ENCODE data around the gene CAMK1D. TPM values are rescaled to one million over a fixed set of nuclear protein-coding genes. Genes with fewer than 3 reads are reported as not detected.
"Not testable (repeated sequence)": the region's sequence is repeated elsewhere in the genome, so short reads cannot be mapped to it uniquely, and the experiment has no call there.

The CAMK1D gene
- total and polyA plus RNA-seq, 11 donors: 1.4 to 16.0 (median 2.5) TPM

- DNase-seq: no peak
- H3K4me3 ChIP-seq: no peak overlapping the region
- H3K27ac ChIP-seq: no peak overlapping the region
- intact Hi-C loops (cut with DNase I): no loop called here
- H3K9me3 ChIP-seq: peaks cover 0 to 4% (median 0%) of the 10 kb centered on the region in 12 donors
- no peaks in the 10 kb centered on the region for H3K36me3 ChIP-seq
- no peak for TF ChIP-seq POLR2A (IDR thresholded peaks at IDR 0.05)
- TF ChIP-seq CTCF (IDR thresholded peaks at IDR 0.05): no peak
- peaks cover 0 to 22% (median 0%) of the 10 kb centered on the region in 9 donors for H3K27me3 ChIP-seq
- WGBS, 4 donors: 70 to 85% (median 77%) methylated on average over 2 of the region's 2 CpGs
- ATAC-seq: no peak
- H3K4me1 ChIP-seq: peaks cover 0 to 14% (median 3%) of the 10 kb centered on the region in 12 donors
Measured at GRCh38 chr10:12852687-12853086, 503.3 kb downstream of the CAMK1D start.

- no peak for TF ChIP-seq CTCF (IDR thresholded peaks at IDR 0.05)
- TF ChIP-seq POLR2A (IDR thresholded peaks at IDR 0.05): no peak
- 40 to 83% (median 50%) methylated on average over 2 of the region's 2 CpGs for WGBS, 4 donors
- ATAC-seq (no peak), DNase-seq (no peak)
- Histone ChIP-seq H3K36me3 (no peaks in the 10 kb centered on the region), H3K4me3 (no peak overlapping the region), H3K27ac (no peak overlapping the region), H3K4me1 (peaks cover 0 to 2% (median 0%) of the 10 kb centered on the region in 12 donors), H3K9me3 (peaks cover 0 to 6% (median 0%) of the 10 kb centered on the region in 12 donors), H3K27me3 (peaks cover 0 to 11% (median 0%) of the 10 kb centered on the region in 9 donors)
- intact Hi-C loops (cut with DNase I): no loop called here
Measured at GRCh38 chr10:12854988-12855387, 505.6 kb downstream of the CAMK1D start.

GRCh38 chr10:12862459-12862858, 513.1 kb downstream of the CAMK1D start:
- intact Hi-C loops (cut with DNase I): no loop called here
- WGBS, 4 donors: 72 to 80% (median 75%) methylated on average over 3 of the region's 3 CpGs
- no peaks in the 10 kb centered on the region for H3K36me3 ChIP-seq
- ATAC-seq (no peak), DNase-seq (no peak)
- no peak overlapping the region for H3K4me3 ChIP-seq
- no peak overlapping the region for H3K27ac ChIP-seq
- TF ChIP-seq CTCF (IDR thresholded peaks at IDR 0.05): no peak
- no peak for TF ChIP-seq POLR2A (IDR thresholded peaks at IDR 0.05)
- H3K9me3 ChIP-seq: peaks cover 0 to 9% (median 0%) of the 10 kb centered on the region in 12 donors
- peaks cover 0 to 6% (median 0%) of the 10 kb centered on the region in 9 donors for H3K27me3 ChIP-seq
- no peaks in the 10 kb centered on the region for H3K4me1 ChIP-seq

GRCh38 chr10:12865515-12865914, 516.2 kb downstream of the CAMK1D start:
- H3K9me3 ChIP-seq; intact Hi-C loops (cut with DNase I); H3K4me1 ChIP-seq; H3K4me3 ChIP-seq; ATAC-seq; DNase-seq; H3K27me3 ChIP-seq; H3K36me3 ChIP-seq; H3K27ac ChIP-seq: not testable (repeated sequence)
- 83 to 88% (median 86%) methylated on average over 6 of the region's 6 CpGs for WGBS, 4 donors

DNA sequence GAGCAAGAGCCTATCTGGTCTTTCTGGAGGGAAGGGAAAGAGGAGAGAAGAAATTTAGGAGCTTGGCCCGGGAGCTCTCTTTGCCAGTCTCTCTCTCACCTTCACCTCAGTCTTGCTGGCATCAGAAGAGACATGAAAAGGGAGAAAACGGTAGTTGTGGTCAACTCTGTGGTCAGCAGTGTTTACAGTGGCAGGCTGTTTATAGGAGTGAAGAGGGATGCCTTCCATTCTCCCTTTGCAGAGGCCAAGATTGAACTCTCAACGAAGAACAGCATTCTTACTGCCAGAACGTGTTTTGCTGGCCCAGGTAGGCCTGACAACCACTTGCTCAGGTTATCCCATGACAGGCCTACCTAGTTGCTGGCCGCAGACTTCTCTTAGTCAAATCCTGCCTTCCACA, 518.9 kb downstream of the CAMK1D start:
- 72 to 79% (median 77%) methylated on average over 5 of the region's 5 CpGs for WGBS, 4 donors
- H3K9me3 ChIP-seq: no peaks in the 10 kb centered on the region
- no peaks in the 10 kb centered on the region for H3K36me3 ChIP-seq
- intact Hi-C loops (cut with DNase I): no loop called here
- H3K27ac ChIP-seq: no peak overlapping the region
- no peak overlapping the region for H3K4me3 ChIP-seq
- DNase-seq (no peak), ATAC-seq (no peak)
- peaks cover 0 to 12% (median 0%) of the 10 kb centered on the region in 9 donors for H3K27me3 ChIP-seq
- H3K4me1 ChIP-seq: no peaks in the 10 kb centered on the region
- no peak for TF ChIP-seq POLR2A (IDR thresholded peaks at IDR 0.05)
- TF ChIP-seq CTCF (IDR thresholded peaks at IDR 0.05): no peak

Measured in heart left ventricle (tissue), 16 donors.